ENCODE measurements around the gene TPGS2. TPM values are rescaled to one million over a fixed set of nuclear protein-coding genes. Genes with fewer than 3 reads are reported as not detected.
"Not testable (repeated sequence)": the region's sequence is repeated elsewhere in the genome, so short reads cannot be mapped to it uniquely, and the experiment has no call there.

TPGS2 gene
- total and polyA plus RNA-seq, 2 of the 8 experiments (the other 6 are each of a cell fraction or from before 2014, with no cell fraction given) = 151 to 273 TPM

- H3K4me2 ChIP-seq (ENCODE audit: insufficient read depth in 1 of 2, low read depth in 2 of 2, low read length in 2 of 2); H4K8ac ChIP-seq (ENCODE audit: extremely low read depth, insufficient read depth, low read length); H3K9me3 ChIP-seq (ENCODE audit: insufficient read depth in 2 of 2, low read depth in 1 of 2, low read length in 1 of 2); H2BK15ac ChIP-seq (ENCODE audit: low read length); H3K79me1 ChIP-seq (ENCODE audit: low read depth, low read length); H3K14ac ChIP-seq (ENCODE audit: insufficient read length); H3K56ac ChIP-seq (replicated peaks; ENCODE audit: insufficient read length, low read depth, low read length); H3K23ac ChIP-seq (ENCODE audit: insufficient read length); H2BK5ac ChIP-seq (ENCODE audit: low read depth, low read length); H2AK5ac ChIP-seq (ENCODE audit: low read depth, low read length); H3K79me2 ChIP-seq (ENCODE audit: control insufficient read depth in 1 of 2, insufficient read depth in 2 of 2, low read length in 2 of 2); H3K4ac ChIP-seq (replicated peaks; ENCODE audit: insufficient read length, low read depth, low read length); H2AFZ ChIP-seq (ENCODE audit: low read length); H4K20me1 ChIP-seq (replicated peaks in 1 of 2; ENCODE audit: control insufficient read depth in 1 of 2, insufficient read depth in 2 of 2, low read length in 2 of 2); H2BK12ac ChIP-seq (ENCODE audit: low read depth, low read length); H2BK120ac ChIP-seq (replicated peaks; ENCODE audit: low read depth, low read length); POLR2A ChIA-PET (ENCODE audit: partially characterized antibody); H3K4me1 ChIP-seq (replicated peaks in 1 of 4; ENCODE audit: control insufficient read depth in 3 of 4, insufficient read depth in 4 of 4, low read length in 3 of 4); H3K4me3 ChIP-seq (ENCODE audit: extremely low read depth in 1 of 4, insufficient read depth in 2 of 4, low read depth in 3 of 4, low read length in 4 of 4); H4K91ac ChIP-seq (replicated peaks; ENCODE audit: insufficient read length, low read length); H3K9ac ChIP-seq (replicated peaks in 1 of 4; ENCODE audit: extremely low read depth in 1 of 4, low read depth in 3 of 4, low read length in 3 of 4); FAIRE-seq; H3K23me2 ChIP-seq (ENCODE audit: low read depth, low read length); H3K27ac ChIP-seq (ENCODE audit: low read depth, low read length); H3K18ac ChIP-seq (ENCODE audit: extremely low read depth, low read length); H3K27me3 ChIP-seq (replicated peaks in 1 of 4; ENCODE audit: control insufficient read depth in 3 of 4, extremely low read depth in 1 of 4, insufficient read depth in 3 of 4, low read length in 3 of 4); H4K5ac ChIP-seq (ENCODE audit: insufficient read length, low read depth, low read length); DNase-seq (ENCODE audit: low read depth in 1 of 2, low spot score in 2 of 2); H2BK20ac ChIP-seq (ENCODE audit: low read length): not testable (repeated sequence)
- H3K36me3 ChIP-seq (ENCODE audit: control insufficient read depth in 2 of 4, insufficient read depth in 4 of 4, low read length in 3 of 4) = peaks cover 6 to 47% (median 20%) of the 10 kb centered on the region in 4 experiments; a peak in 7 of 8 replicates
- CTCF ChIA-PET (ENCODE audit: partially characterized antibody) = interaction anchor here (0.8 kb wide), 1 partner anchor 11 kb away, joined by 3 read pairs; no protein-coding TSS in a partner anchor
These were observed 12.7 kb downstream of the TPGS2 start for GRCh38 chr18:36816096-36816495.

Measured in H1 (cell line).